OCI-M2 (cell line): Measurements from ENCODE around the gene SERP2.

Experiments used
- DNase-seq: peaks from one replicate; lab custom pipeline; 2025; ENCODE audit not compliant: unreplicated experiment; lab: John Stamatoyannopoulos, UW

The SERP2 gene

GRCh38 chr13:44432650-44433049 is 59.0 kb downstream of the SERP2 start:
- DNase-seq, result no peak

- no peak for DNase-seq
These were observed 60.5 kb downstream of the SERP2 start for GRCh38 chr13:44433863-44434765.

- DNase-seq, result no peak
These were observed 61.1 kb downstream of the SERP2 start for GRCh38 chr13:44434766-44435141.

GRCh38 chr13:44435142-44435918 is 61.7 kb downstream of the SERP2 start:
- DNase-seq, result peak; percentile 60

- DNase-seq, result no peak
These were observed 62.4 kb downstream of the SERP2 start for GRCh38 chr13:44435919-44436510.

GRCh38 chr13:44436589-44437337 is 63.1 kb downstream of the SERP2 start:
- DNase-seq, result peak; percentile 46

GRCh38 chr13:44437356-44438233 is 64.0 kb downstream of the SERP2 start:
- no peak for DNase-seq

GRCh38 chr13:44438234-44438579 is 64.6 kb downstream of the SERP2 start:
- DNase-seq, result no peak

- peak; percentile 18 for DNase-seq
These were observed 65.9 kb downstream of the SERP2 start for GRCh38 chr13:44439452-44440024.

- peak; percentile 15 for DNase-seq
These were observed 66.5 kb downstream of the SERP2 start for GRCh38 chr13:44440046-44440608.
